ENCODE measurements around the gene BTRC.

- TF ChIP-seq, protein P1, sequence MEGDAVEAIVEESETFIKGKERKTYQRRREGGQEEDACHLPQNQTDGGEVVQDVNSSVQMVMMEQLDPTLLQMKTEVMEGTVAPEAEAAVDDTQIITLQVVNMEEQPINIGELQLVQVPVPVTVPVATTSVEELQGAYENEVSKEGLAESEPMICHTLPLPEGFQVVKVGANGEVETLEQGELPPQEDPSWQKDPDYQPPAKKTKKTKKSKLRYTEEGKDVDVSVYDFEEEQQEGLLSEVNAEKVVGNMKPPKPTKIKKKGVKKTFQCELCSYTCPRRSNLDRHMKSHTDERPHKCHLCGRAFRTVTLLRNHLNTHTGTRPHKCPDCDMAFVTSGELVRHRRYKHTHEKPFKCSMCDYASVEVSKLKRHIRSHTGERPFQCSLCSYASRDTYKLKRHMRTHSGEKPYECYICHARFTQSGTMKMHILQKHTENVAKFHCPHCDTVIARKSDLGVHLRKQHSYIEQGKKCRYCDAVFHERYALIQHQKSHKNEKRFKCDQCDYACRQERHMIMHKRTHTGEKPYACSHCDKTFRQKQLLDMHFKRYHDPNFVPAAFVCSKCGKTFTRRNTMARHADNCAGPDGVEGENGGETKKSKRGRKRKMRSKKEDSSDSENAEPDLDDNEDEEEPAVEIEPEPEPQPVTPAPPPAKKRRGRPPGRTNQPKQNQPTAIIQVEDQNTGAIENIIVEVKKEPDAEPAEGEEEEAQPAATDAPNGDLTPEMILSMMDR (IDR thresholded peaks at IDR 0.05): no peak
- no peak for TF ChIP-seq POLR2A (IDR thresholded peaks at IDR 0.05)
These were observed 21.1 kb downstream of the BTRC start for GRCh38 chr10:101375076-101375475.
